ENCODE data around the gene LSMEM2.
"Not testable (repeated sequence)": the region's sequence is repeated elsewhere in the genome, so short reads cannot be mapped to it uniquely, and the experiment has no call there.

LSMEM2 gene

DNA sequence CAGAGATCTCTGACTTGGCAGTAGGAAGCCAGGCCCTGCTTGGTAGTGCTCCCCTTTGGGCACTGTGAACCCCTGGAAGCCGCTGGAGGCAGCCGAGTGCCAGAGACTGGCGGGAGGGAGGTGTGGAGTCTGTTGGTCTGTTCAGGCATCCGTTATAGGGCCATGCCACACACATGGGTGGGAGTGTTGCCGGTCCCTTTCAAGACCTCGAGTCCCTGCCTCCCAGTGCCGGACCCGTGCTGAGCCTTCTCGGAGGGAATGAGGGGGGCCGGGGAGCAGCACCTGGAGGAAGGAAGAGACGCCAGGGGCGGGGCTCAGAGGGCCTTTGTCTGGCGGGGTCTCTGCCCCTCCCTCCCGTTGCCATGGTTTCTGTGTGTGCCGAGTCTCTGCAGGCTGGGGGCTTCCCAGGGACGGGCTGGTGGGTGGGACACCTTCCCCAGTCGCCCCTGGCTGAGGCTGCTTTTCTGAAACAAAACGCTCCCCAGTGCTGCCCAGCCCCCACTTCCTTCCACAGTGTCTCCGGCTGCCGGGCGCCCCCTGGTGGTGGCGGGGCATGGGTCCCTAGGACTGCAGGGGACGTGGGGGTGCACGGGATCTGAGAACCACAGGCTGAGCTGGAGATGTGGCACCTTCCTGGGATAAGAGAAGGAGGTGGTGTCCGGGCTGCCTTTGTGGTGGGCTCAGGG lies 32.9 kb upstream of the LSMEM2 start:
- peak; percentile 90 to 98 for DNase-seq (ENCODE audit: low read depth in 2 of 2, low spot score in 1 of 2)

DNA sequence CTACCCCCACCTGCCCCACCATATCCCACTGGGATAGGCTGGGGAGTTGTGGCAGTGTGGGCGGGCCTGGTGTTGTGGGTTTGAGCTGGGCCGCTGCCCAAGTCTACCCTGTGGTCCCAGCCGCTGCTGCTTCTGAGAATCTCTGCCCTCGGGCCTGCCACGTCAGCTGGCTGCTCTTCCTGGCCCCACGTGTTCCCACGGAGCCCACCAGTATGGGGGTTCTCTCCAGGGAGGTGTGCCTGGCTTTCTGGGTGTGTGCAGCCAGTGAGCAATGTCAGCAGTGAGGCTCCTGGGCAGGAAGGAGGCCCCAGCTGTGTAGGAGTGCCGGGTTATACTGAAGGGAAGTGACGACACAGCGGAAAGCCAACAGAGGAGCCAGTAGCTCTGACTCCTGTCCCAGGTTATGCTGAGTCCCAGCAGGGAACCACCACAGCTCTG lies 32.4 kb upstream of the LSMEM2 start:
- peak; percentile 56 to 63 for DNase-seq (ENCODE audit: low read depth in 2 of 2, low spot score in 1 of 2)

DNA sequence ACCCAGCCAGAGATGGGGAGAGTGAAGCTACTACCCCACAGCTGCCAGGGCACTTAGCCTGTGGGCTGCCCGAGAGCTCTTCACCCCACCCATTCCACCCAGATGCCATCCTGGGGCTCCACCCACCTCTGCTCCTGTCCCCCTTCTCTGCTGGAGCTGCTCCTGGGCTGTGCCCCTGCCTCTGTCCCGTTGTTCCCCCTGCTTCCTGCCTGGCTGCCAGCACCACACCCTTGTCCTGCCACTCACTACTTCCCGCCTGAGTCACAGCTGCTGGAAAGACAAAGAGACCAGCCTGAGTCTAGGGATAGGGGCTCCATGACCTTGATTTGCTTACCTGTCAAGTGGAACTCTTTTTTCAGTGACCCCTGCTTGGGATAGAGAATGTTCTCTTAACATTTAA lies 30.5 kb upstream of the LSMEM2 start:
- no peak for DNase-seq (ENCODE audit: low read depth in 2 of 2, low spot score in 1 of 2)

DNA sequence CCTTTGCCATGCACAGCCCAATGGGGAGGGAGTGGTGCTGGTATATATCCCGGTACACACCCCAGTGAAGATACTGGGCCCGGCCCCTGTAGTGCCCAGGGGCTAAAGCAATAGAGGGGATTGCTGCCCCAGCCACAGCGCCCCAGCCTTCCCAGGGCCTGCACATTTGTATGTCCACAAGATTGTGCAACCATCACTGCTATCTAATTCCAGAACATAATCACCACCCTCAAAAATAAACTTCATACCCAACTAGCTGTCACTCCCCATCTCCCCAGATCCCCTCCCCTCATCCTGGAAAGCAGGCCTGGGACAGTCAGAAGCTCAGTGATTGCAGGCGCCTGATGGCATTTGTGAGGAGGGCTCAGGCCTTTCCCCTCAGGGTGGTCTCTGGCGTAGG lies 29.4 kb upstream of the LSMEM2 start:
- no peak for DNase-seq (ENCODE audit: low read depth in 2 of 2, low spot score in 1 of 2)

DNA sequence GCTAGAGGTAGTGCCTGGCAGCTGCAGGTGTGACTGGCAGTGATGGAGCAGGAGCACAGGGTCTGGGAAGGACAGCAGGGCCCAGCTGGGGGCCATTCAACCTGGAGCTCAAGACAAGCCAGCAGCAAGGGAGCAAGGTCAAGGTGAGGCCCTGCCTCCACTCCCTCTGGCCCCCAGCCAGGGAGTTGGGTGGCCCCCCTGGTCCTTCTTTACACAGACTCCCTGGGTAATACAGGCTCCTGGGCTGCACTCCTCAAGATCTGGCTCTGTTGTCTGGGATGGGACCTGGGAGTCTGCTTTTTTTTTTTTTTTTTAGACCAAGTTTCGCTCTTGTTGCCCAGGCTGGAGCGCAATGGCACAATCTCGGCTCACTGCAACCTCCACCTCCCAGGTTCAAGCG lies 28.4 kb upstream of the LSMEM2 start:
- DNase-seq (ENCODE audit: low read depth in 2 of 2, low spot score in 1 of 2) = no peak

DNA sequence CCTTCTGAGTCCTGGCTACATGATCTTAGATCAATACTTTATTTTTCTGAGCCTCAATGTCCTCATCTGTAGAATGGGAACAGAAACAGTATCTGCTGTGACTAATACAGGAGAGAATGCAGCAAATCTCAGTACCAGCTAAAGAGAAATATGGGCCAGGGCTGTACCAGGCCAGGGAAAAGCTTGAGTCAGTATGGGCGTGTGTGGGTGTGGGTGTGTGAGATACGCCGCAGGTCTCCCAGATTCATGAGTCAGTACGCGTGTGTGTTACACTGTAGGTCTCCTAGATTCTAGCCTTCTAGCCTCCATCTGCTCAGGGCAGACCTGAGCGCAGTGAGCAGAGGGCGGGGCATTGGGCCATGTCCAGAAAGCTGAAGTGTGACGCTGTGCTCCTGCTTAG lies 27.7 kb upstream of the LSMEM2 start:
- no peak for DNase-seq (ENCODE audit: low read depth in 2 of 2, low spot score in 1 of 2)

DNA sequence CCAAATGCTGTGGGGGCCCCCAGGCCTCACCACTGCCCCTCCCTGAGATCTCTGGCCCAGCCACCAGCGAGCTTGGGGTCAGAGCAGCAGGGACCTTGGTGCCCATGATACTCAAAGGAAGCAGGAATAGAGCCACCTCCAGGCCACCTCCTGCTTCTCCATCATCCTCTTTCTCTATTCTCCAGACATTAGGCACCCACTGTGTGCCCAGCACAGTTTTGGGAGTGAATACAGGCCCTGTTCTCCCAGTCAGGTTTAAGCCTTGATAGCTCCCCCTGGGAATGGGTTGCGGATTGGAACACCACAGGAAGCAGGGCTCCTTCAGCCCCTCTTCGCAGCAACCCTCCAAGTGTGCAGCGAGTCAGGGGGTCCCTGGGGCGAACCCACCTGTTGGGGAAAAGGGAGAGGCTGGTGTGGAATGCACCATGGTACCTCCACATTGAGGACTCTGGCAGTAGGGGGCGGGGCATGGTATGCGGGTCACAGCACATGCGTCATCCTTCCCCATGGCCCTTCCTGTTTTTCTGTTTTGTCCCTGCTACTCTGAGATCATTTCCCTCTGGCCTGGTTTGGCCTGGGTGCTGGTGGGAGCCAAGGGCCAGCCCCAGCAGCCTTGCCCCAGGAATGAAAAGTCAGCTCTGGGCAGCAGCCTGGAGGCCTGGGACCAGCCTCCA lies 24.2 kb upstream of the LSMEM2 start:
- DNase-seq (ENCODE audit: low read depth in 2 of 2, low spot score in 1 of 2) = no peak

DNA sequence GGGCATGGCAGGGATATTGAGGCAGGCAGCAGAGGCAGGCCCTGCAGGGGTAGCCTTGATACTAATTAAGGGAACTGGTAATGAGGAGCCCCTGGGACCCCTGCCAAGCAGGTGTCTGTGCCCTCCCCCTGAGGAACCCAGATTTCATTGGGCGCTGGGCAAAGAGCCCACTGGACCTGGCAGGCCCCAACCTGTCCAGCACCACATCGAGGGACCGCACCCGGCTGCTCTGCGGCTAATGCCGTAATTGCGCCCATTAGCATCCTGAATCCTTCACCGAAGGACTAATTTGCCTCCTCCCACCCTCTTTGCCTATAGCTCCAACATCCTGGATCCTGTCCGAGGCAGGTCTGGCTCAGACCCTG lies 23.7 kb upstream of the LSMEM2 start:
- DNase-seq (ENCODE audit: low read depth in 2 of 2, low spot score in 1 of 2) = no peak

DNA sequence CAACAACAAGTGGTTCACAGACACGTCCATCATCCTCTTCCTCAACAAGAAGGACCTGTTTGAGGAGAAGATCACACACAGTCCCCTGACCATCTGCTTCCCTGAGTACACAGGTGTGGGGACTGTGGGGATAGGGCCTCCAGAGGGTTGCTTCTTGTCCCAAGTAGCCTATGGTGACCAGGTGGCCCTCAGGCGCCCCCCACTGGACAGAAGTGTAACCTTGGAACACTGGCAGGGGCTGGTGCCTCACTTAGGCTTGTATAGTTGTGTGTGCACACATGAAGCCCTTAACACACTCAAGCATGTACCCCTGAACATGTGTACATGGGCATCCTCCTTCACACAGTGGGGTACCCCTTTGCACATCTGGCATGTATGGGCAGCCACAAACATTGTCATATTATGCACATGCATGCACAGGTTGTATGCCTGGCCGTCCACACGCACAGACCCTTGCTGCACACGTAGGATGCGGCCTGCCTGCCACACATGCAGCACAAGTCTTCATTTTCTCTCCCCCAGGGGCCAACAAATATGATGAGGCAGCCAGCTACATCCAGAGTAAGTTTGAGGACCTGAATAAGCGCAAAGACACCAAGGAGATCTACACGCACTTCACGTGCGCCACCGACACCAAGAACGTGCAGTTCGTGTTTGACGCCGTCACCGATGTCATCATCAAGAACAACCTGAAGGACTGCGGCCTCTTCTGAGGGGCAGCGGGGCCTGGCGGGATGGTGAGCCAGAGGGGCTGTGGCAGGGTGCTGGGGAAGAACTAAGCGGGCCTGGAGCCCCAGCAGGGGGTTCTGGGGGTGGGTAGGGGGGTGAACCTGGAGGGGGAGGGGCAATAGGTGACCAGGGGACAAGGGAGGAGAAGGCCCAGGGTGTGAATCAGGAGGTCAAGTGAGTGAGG lies 21.7 kb upstream of the LSMEM2 start:
- DNase-seq (ENCODE audit: low read depth in 2 of 2, low spot score in 1 of 2) = no peak

DNA sequence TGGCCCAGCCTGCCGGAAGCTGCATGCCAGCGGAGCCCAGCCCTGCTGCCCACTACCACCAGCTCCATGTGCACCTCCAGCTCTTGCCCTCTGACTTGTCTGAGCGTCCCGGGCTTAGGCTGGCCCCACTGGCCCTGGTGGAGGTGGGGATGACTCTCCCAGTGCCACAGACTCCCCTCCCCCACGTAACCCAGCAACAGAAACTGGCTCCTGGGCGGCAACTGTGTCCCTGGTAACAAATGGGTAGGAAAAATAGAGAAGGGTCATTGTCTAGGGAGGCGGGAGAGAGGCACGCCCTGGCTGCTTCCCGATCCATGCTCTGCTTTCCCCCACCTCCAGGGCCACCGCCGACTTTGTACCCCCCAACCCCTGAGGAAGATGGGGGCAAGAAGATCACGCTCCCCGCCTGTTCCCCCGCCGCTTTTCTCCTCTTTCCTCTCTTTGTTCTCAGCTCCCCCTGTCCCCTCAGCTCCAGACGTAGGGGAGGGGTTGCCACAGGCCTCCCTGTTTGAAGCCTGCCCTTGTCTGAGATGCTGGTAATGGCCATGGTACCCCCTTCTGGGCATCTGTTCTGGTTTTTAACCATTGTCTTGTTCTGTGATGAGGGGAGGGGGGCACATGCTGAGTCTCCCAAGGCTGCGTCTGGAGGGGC lies 20.7 kb upstream of the LSMEM2 start:
- DNase-seq (ENCODE audit: low read depth in 2 of 2, low spot score in 1 of 2) = no peak

DNA sequence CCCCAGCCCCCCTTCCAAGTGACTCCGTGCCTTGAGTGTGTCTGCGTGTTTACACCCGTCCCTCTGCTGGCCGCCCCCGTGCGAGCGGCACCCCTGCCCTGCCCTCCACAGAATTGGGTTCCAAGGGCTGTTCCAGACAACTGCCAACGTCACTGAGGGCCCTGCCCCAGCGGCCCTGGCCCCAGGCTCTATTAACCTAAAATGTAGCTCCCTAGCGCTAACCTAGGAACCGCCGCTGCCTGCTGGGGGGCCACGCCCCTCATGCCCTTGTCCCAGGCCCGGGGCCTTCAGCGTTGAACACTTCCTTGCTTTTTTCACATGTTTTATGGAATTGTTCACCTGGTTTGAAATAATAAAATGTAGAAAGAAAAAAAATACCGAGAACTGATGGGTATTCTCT lies 19.9 kb upstream of the LSMEM2 start:
- DNase-seq (ENCODE audit: low read depth in 2 of 2, low spot score in 1 of 2) = no peak

DNA sequence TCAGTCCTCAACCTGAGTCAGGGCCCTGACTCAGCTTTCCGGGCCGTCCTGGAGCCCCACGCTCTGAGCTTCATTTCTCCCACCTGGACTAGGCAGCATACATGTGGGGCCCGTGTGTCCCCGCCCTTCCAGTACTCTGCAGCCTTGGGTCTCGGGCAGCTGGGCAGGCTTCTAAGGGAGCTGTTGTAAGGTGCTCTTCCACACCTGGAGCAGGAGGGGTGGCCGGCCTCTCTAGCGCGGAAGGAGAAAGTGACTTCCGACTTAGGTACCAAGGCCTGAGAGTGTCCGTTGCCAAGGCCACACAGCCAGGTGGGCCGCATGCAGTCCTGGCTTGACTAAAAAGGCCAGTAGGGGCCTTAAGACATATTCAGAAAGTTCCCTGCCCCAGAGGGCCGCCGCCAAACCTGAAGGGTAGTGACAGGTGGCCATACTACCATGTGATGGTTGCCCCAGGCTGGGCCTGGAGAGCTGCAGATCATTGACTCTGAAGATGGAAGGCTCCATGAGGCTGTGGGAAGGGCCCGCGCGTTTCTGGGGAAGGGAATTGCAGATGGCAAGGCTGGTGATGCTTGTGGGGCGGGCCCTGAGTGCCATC lies 19.4 kb upstream of the LSMEM2 start:
- no peak for DNase-seq (ENCODE audit: low read depth in 2 of 2, low spot score in 1 of 2)

DNA sequence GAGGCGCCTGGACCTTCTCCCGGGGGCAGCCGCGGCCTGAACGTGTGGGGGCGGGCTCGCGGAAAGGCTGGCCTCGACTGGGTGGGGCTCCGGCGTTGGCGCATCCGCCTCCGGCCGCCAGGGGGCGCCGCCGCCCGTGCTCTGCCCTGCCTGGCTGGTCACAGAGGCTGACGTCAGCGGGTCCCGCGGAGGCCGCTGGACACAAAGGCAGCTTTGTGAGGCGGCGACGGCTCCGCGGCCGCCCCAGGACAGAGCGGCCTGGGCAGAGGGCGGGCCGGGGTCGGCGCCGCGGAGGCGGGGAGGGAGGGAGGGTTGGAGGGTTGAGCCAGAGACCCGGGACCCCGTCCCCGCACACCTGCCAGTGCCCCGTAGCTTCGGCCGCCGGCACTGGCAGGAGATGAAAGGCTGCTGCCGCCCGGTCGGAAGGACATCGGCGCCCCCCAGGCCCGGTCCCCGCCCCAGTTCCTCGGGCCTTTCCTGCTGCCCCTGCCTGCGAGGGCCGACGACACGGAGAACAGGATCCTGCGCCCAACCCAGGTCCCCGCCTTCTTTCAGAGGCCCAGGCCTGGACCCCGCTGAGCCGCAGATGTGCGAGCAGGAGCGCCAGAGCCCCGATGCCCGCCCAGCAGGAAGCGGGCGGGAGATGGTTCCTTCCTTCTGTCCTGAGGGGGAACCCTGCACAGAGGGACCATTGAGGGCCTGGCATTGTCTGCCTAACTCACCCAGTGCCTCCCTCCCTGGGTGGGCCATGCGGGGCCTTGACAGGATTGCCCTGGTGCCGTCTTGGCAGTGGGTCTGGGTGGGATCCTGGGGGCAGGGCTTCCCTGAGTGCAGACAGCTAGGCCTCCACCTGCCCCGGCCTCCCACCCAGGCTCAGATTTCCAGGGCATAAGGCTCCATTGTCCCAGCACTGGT lies 18.6 kb upstream of the LSMEM2 start:
- DNase-seq (ENCODE audit: low read depth in 2 of 2, low spot score in 1 of 2) = peak; percentile 56 to 63

DNA sequence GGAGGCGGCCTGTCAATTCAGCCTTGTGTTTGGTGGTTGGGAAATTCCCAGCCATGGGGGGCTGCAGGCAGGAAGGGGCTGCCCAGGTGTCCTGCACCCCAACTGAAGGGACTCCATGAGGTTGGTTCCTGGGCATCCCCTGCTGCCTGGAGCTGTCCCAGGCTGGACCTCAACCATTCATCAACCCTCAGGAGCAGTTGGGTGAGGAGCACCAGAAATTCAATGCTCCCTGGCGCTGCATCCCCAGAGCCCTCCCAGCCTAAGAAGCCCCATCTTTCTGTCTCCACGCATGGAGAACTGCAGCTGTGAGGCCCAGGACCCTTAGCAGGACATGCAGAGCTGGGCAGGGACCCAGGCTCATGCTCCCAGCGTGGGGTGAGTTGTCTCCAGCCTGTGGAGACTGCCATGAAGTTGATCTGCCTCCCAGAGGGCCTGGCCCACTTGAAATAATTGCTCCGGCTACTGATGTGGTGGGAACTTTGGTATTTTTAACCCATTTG lies 17.9 kb upstream of the LSMEM2 start:
- no peak for DNase-seq (ENCODE audit: low read depth in 2 of 2, low spot score in 1 of 2)

DNA sequence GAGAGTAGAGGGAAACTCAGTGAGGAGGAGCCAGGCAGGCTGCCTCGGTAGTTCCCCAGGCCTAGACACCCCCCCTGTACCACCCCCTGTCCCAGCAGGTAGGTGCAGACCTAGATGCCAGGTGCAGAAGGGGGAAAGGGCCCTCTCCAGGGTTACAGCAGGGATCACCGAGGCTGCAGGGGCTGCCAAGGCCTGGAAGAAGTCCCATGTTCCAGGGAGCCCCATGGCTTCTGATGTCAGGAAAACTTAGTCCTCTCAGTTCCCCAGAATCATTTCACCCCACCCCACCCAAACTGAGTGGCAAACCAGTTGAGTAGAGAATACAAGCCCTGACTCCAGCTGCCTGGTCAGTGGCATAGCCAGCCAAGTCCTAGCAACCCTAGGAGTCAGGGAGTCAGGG lies 17.4 kb upstream of the LSMEM2 start:
- DNase-seq (ENCODE audit: low read depth in 2 of 2, low spot score in 1 of 2) = no peak

DNA sequence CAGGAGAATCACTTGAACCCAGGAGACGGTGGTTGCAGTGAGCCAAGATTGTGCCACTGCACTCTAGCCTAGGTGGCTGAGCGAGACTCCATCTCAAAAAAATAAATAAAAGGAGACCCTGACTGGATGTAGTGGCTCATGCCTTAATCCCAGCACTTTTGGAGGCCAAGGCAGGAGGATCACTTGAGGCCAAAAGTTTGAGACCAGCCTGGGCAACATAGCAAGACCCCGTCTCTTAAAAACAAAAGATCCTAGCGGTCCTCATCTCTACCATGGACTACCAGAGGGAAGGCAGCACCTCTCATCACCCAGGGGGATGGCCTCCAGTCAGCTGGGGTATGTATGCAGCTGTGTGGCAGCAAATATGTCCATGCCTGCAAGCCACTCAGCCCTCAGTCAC lies 16.7 kb upstream of the LSMEM2 start:
- not testable (repeated sequence) for DNase-seq (ENCODE audit: low read depth in 2 of 2, low spot score in 1 of 2)

DNA sequence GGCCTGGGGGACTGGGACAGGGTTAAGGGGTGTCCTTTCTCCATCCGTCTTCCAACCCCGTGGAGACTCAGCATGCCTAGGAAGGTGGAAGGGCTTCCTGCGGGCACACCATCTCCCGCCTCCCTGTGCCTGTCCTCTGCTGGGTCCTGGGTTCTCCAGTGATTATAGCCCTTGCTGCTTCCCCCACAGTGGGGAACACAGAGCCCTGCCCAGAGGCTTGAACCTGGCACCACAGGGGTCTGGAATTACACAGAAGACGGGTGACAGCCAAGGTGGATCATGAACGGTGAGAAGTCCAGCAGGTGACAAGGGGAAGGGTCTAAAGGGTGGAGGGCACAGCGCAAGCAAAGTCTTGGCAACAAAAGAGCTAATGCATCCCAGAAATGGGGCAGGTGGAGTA lies 16.1 kb upstream of the LSMEM2 start:
- DNase-seq (ENCODE audit: low read depth in 2 of 2, low spot score in 1 of 2) = no peak

DNA sequence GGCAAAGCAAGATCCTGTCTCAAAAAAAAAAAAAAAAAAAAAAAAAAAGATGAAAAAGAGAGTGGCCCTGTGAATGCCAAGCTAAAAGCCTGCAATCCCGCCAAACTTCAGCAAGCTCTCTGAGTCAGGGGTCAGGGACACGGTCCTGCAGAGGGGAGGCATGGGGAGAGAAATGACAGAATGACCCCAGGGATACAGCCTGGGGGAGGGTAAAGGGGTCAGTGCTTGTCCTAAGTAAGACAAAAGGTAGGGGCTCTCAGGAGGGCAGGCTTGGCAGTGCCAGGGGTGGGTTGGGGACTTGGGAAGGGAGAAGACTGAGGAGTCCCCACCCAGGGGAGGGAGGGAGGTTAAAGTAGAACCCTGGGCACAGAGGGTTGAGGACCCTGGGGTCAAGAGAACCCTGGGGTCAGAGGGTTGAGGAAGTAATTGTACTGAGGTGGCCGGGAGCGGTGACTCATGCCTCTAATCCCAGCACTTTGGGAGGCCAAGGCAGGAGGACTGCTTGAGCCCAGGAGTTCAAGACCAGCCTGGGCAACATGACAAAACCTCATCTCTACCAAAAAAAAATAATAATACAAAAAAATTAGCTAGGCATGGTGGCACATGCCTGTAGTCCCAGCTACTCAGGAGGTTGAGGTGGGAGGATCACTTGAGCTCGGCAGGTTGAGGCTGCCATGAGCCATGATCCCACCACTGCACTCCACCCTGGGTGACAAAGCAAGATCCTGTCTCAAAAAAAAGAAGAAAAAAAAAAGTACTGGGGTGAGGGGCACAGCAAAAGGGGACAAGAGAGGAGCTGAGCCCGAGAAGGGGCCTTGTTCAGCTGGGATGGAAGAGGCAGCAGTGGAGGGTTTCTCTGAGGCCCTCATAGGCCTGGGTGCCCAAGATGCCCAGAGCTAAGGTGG lies 15.2 kb upstream of the LSMEM2 start:
- DNase-seq (ENCODE audit: low read depth in 2 of 2, low spot score in 1 of 2) = no peak
